Mesothelial cell of epicardium (in vitro differentiated cells): ENCODE measurements around the gene SQOR. TPM values are rescaled to one million over a fixed set of nuclear protein-coding genes. Genes with fewer than 3 reads are reported as not detected.
A peak's percentile ranks its signal among the peaks of the same experiment; 100 is the strongest.

ENCODE experiments used
- DNase-seq, 2 experiments: peaks; one replicate each; pipeline ENCODE4 v3.0.0; 2021; ENCODE audit warnings: low spot score in 2 of 2; ENCODE audit not compliant: unreplicated experiment in 2 of 2
- H3K27ac Mint-ChIP-seq: 2 replicates; pipeline ENCODE4 v1.8.0; 2021; ENCODE audit warnings: mixed read lengths
- H3K27me3 Mint-ChIP-seq: 2 replicates; pipeline ENCODE4 v1.8.0; 2021; ENCODE audit warnings: low read depth, mixed read lengths
- H3K36me3 Mint-ChIP-seq: 2 replicates; pipeline ENCODE4 v1.8.0; 2021; ENCODE audit warnings: mixed read lengths
- H3K4me1 Mint-ChIP-seq: 2 replicates; pipeline ENCODE4 v1.8.0; 2021; ENCODE audit warnings: mixed read lengths
- H3K4me3 Mint-ChIP-seq: 2 replicates; pipeline ENCODE4 v1.8.0; 2021; ENCODE audit warnings: mild to moderate bottlenecking, moderate library complexity, mixed read lengths
- H3K9me3 Mint-ChIP-seq: 2 replicates; pipeline ENCODE4 v1.8.0; 2021; ENCODE audit warnings: mixed read lengths
- CTCF ChIP-seq: fragments of 200-600 bp; sonication (generic); IDR thresholded peaks from one replicate; pipeline ENCODE4 v1.5.0; 2021; ENCODE audit warnings: antibody characterized with exemption; ENCODE audit not compliant: unreplicated experiment
- total RNA-seq: library from RNA; stranded (reverse); gene quantifications from 3 replicates; pipeline ENCODE4 v1.2.1, GENCODE V29; 2021

SQOR gene
- total RNA-seq, 1 donor from 2014 or later: 0.94 TPM

GRCh38 chr15:45587863-45588170 is 47.0 kb upstream of the SQOR start:
- TF ChIP-seq CTCF: no peak
- DNase-seq: no peak
- Mint-ChIP-seq H3K36me3 (peaks cover 6% of the 10 kb centered on the region), H3K4me3 (peak overlapping the region; percentile 95), H3K27ac (peak overlapping the region; percentile 100), H3K9me3 (no peaks in the 10 kb centered on the region), H3K27me3 (no peaks in the 10 kb centered on the region), H3K4me1 (peaks cover 37% of the 10 kb centered on the region)

- Mint-ChIP-seq H3K27me3 (no peaks in the 10 kb centered on the region), H3K27ac (peak overlapping the region; percentile 100), H3K9me3 (no peaks in the 10 kb centered on the region), H3K4me1 (peaks cover 37% of the 10 kb centered on the region), H3K4me3 (peak overlapping the region; percentile 95), H3K36me3 (peaks cover 8% of the 10 kb centered on the region)
- no peak for TF ChIP-seq CTCF
- no peak for DNase-seq
These were observed 46.5 kb upstream of the SQOR start for GRCh38 chr15:45588219-45588875.

GRCh38 chr15:45589256-45589655 is 45.6 kb upstream of the SQOR start:
- Mint-ChIP-seq H3K36me3 (peaks cover 15% of the 10 kb centered on the region), H3K27ac (no peak overlapping the region), H3K9me3 (no peaks in the 10 kb centered on the region), H3K27me3 (no peaks in the 10 kb centered on the region), H3K4me1 (peaks cover 37% of the 10 kb centered on the region), H3K4me3 (peak overlapping the region; percentile 95)
- no peak for TF ChIP-seq CTCF
- DNase-seq: no peak

- H3K36me3 Mint-ChIP-seq: peaks cover 43% of the 10 kb centered on the region
- peaks cover 4% of the 10 kb centered on the region for H3K4me1 Mint-ChIP-seq
- no peak for TF ChIP-seq CTCF
- no peak overlapping the region for H3K4me3 Mint-ChIP-seq
- no peak overlapping the region for H3K27ac Mint-ChIP-seq
- no peak for DNase-seq
- H3K27me3 Mint-ChIP-seq: no peaks in the 10 kb centered on the region
- peaks cover 7% of the 10 kb centered on the region for H3K9me3 Mint-ChIP-seq
These were observed 40.5 kb upstream of the SQOR start for GRCh38 chr15:45594319-45594718.

GRCh38 chr15:45594835-45595530 is 39.8 kb upstream of the SQOR start:
- Mint-ChIP-seq H3K9me3 (peaks cover 7% of the 10 kb centered on the region), H3K27ac (no peak overlapping the region), H3K27me3 (no peaks in the 10 kb centered on the region), H3K36me3 (peaks cover 43% of the 10 kb centered on the region), H3K4me3 (no peak overlapping the region), H3K4me1 (no peaks in the 10 kb centered on the region)
- no peak for DNase-seq
- no peak for TF ChIP-seq CTCF
